Mucosa of gallbladder (tissue), 1 donor: ENCODE results near the gene TPBGL. TPM values are rescaled to one million over a fixed set of nuclear protein-coding genes. Genes with fewer than 3 reads are reported as not detected.

Source experiments
- DNase-seq: peaks from one replicate; pipeline ENCODE4 v3.0.0-alpha.2; 2020; ENCODE audit warnings: low spot score
- total RNA-seq: library from RNA; stranded (reverse); gene quantifications from one replicate; pipeline ENCODE4 v1.2.1, GENCODE V29; 2021
- donor health status: DM: no; HTN: no; CAD: no.

TPBGL gene
- total RNA-seq, 1 donor from 2014 or later: 0.17 TPM

DNA sequence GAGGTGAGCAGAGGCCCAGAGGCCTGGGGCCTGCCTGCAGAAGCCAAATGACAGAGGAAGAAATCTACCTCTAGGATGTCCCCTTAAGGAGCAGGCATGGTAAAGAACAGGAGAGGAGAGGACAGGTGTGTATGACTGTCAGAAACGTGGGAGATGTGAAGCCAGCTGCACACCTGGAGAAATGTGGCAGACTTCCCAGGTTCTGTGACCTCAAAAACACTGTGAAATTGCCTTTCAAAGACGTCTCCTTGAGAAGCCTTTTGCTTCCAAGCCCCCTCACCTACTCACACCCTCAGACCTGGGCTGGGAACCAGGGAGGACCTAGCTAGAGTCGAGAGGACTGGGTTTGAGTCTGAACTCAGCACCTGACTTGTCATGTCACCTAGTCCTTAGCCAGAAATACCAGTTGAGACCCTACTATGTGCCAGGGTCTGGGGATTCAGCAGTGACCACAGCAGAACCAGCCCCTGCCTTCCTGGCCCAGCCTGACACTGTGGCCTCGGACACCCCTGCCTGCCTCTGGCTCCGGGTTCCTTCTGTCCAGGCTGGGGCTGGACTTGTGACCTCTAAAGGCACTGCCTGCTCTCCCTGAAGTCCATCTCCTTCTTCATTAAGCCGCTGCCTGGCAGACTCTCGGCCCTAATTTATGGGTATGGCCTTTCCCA, 5.6 kb downstream of the TPBGL start:
- no peak for DNase-seq

DNA sequence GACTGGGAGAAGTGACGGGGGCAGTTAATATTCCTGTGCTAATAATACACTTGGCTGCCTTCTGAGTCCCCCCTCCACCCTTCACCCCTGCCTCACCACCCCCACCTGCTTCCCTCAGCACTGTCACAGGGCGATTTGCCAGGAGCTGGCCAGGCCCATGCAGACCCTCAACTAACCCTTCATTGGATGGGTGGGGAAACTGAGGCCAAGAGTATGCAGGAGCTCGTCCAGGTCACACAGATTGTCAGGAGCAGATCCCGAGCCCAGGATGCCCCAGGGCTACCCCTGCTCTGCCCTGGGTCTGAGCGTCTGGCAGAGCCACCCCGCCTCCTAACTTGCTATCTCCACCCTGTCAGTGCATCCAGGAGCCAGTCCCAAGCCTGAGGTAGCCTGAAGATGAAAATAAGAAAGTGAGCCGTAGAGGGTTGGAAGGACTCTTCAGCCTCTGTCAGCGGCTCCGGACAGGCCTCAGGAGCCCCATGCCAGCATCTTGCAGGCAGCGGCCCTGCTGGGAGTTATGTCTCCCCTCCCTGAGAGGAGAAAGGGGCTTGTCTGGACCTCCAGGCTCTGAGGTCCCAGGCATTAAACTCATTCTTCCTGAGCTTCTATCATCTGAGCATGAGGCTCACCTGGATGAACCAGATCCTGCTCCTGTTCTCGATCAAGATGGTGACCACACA, 6.2 kb downstream of the TPBGL start:
- DNase-seq: no peak

DNA sequence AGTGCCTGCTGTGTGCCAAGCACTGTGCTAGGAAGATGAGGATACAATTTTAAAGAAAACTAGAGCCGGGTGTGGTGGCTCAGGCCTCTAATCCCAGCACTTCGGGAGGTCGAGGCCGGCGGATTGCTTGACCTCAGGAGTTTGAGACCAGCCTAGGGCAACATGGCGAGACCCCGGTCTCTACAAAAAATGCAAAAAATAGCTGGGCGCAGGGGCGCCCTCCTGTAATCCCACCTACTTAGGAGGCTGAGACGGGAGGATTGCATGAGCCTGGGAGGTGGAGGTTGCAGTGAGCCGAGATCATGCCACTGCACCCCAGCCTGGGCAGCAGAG, 8.3 kb downstream of the TPBGL start:
- DNase-seq: no peak

DNA sequence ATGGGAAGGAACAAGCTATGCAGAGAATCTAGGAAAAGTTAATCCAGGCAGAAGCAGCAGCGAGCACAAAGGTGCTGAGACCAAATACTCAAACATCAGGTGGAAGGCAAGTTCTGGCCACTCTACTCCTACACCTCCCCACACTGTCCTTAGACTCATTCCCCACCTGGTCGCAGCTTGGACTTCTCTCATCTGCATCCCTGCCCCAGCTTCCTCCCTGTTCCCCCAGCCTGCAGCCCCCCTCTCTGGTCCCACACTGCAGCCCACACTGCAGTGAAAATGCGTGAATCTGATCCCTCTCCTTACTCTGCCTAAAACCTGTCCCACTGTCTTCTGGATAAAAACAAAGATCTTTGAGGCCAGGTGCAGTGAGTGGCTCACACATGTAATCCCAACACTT, 9.1 kb downstream of the TPBGL start:
- no peak for DNase-seq

DNA sequence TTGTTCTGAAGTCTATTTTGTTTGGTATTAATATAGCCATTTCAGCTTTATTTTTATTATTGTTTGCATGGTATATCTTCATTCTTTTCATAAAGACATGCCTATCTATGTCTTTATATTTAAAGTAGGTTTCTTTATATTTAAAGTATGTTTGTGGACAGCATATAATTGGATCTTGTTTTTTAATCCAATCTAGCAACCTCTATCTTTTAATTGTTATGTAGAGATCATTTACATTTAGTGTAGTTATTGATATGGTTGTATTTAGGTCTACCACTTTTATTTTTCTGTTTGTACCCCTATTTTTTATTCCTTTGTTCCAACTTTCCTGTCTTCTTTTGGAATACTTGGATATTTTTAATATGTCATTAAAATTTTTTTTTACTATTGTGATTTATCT, 13.8 kb downstream of the TPBGL start:
- no peak for DNase-seq

DNA sequence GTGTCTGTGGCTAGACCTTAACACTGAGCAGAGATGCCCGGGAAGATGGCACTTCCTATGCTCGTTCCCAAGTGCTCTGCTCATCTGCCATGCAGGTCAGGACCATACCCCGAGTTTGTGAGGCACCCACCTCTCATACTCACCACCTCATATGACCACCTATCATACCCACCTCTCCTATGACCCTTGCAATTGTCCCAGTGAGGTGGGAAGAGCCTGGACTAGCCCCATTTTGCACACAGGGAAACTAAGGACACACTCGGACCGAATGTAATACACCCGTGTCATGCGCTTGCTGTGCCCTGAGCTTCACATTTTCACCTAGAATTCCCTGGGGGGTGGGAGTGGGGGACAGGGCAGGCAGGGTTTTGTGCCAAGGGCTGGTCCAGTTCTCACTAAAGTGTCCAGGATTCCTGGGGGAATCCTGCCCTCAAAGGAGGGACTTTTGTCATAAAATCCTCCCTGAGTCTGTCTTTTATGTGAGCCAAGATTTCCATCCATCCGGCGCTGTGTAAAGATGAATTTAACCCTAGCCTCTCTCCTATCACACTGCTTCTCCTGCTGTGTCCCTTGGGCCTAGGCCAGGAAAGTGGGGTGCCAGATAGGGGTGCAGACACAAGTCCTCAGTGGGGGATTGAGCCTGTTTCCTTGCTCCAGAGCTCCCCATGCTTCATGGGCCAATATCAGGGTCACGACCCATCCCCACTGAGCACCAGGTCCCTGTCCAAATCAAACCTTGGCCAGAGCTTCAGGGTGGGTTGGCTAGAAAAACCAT, 20.0 kb downstream of the TPBGL start:
- DNase-seq: no peak

DNA sequence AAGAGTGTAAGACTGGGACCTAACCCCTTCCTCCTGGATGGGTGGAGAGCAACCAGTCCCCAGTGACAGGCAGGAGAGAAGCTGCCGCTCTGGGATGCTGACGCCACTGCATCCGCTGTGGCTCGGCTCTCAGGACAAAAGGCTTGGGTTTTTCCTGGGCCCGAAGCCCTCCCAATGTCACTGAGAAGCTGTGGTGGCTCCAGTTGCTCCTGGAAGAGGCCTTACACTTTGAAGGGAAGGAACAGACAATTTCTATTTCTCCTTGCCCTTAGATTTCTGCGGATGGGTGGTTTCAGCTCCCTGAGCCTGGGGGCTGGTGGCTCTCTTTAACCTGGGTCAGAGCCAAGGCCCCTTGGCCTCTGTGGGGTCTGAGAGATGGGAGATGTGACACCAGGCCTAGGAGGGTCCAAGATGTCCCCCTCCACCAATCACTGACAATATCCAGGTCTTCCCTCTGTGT, 21.4 kb downstream of the TPBGL start:
- no peak for DNase-seq

DNA sequence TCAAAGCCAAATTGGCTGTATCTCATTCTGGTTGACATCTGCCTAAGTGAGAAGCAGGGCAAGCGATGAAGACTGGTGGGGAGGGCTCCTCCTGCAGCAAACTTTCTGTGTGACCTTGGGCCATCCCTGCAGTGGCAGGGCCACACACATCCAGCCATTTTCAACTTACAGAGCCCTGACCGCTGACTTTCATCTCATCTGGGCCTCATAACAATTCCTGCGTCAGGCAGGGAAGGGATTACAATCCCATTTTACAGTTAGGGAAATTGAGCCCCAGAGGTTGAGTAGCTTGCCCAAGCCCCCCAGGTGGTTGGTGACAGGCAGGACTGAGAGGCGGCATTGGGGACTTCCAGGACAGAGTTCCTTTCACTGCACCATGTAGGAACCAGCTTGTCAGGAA, 21.9 kb downstream of the TPBGL start:
- no peak for DNase-seq

DNA sequence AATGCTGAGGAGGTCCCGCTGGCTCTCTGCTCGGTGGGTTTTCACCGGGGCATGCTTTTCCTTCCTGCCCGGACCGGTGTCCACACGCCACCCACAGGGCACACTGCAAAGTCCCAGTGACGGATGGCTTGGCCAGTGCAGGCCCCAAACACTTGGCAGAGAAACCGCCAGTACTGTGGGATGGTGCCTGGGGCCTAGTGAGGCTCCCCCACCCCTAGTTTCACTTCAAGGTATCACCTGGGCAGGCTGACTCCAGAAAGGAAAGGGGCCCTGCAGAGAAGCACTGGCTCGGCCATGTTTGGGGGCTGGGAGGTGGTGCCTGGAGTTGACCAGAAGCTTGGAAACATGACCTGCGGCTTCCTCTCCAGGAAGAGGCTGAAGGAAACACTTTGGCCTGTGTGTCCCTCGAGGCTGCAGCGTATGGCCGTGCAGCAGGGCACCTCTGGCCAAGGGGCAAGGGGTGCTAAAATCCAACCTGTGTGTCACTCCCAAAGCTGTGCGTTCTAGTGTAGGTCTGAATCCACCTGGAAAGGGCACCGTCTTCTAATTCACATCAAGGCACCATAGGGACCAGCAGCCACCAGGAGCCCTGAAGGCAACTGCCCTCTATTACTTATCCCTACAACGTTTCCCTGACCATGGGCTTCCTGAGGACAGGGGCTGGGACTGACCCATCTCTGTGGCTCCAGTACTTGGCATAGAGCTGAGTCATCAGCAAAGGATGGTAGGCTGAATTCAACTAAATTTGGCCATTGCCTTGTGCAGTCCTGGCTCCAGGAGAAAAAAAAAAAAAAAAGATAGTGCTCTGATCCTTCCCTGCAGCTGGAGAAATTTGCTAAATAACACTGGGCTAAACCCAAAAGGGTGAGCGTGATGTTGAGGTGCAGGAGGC, 22.6 kb downstream of the TPBGL start:
- DNase-seq: no peak

DNA sequence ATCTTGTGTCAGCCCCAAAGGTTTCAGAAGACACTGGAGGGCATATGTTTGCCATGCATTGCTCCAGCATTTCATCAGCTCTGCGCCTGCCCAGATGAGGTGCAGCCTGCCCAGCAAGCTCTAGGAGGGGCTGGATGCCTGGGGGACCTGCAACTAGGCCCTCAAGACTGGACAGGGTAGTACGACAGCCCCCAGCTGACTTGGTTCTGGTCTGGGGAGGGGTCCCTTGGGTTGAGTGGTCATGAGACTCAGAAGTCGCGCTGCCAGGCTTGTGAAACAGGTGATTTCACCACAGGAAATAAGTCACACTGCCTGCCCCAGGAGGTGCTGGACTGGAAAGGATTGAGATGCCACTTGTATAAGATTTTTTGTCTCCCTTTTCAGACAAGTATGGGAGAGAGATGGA, 23.4 kb downstream of the TPBGL start:
- no peak for DNase-seq

DNA sequence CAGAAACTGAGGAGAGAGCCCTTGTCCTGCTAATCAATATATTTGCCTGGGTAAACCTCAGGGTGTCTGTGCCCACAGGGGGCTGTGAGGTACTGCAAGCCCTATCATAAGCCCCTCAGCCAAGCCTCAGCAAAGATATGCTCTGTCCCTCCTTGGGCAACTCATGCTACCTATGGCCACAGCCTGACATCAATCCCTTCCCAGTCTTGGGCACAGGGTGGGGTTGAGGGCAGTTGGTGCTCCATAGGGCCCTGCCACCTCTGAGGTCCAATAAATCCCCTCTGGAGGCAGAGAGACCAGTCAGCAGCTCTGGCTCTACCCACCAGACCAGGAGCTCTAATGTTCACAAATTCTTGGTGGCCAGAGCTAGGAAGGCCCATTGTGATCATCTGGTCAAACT, 23.8 kb downstream of the TPBGL start:
- DNase-seq: no peak

DNA sequence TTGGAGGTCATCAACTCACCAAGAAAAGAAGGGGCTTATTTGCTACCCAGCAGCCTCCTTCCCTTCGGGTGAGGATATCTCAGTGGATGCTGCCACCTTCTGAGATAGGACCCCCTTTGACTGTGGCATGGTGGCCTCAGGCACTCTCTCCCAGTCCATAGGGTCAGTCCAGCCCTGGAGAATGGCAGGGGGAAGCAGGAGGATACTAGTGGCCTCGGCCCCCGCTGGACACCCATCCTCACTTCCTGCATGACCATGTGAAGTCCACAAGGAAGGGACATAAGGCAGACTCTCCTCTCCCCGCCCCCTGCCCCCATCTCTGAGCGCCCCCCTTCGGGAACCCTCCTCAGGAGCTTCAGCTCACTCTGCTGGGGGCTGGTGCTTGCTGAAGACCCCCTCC, 24.4 kb downstream of the TPBGL start:
- no peak for DNase-seq

DNA sequence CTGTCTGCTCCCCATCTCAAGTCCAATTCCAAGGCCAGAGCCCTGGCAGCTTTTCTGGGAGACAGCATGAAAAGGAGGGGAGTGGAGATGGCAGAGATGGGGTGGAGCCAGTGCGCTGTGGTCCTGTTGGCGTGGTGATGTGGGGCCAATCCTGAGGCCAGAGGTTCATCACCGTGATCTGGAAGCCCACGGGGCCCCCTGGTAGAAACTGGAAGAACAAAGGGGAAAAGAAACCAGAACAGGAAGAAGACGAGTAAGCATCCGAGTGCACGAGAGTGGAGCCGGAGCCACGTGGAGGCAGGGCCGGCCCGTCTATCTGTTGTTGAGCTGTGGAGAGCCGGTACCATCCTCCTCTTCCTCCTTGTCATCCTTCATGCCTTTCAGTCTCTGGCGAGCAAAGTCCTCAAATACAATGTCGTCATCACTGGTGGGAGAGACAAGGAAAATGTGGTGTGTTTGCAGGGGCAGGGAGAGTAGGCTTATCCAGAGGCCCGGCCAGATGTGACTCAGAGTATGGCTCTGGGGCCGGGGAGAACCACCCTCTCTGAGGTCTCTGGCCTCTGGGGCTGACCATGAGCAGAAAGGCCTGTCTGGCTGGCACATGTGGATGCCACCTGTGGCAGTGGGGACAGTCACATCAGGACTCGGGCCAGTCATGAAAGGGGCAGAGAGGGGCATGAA, 25.4 kb downstream of the TPBGL start:
- DNase-seq: no peak

DNA sequence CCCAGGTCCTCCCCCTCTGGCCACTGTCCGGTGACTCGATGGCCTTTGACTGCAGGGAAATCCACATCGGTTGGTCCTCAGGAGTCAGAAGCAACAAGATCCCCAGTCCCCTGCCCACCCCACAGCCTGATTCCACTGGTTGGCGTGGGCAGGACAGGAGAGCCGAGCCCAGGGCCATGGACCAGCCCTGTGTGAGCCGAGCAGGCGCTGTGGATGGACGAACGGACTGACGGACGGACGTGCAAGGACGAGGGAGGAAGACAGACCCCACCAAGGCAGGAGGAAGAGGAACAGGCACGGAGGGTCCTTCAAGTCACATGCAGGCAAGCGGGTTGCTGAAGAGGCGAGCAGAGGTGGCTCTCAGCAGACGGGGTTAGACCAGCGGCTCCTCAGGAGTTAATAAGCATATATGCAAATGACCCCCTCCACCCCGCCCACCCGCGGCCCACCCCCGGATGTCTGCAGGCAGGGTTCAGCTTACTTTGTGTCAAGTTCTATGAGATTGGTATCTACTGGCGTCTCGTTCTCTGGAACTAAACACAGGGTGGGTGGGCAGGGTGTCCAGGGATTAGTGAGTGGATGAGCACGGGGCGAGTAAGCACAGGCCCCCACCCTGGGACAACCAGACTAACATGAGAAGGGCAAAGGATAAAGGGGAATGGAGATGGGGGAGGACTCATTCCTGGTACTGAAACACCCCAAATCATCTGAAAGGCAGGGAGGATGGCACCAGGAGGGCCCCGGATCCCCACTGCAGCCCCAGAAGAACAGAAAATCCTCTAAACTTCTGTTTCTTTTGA, 26.8 kb downstream of the TPBGL start:
- DNase-seq: no peak

DNA sequence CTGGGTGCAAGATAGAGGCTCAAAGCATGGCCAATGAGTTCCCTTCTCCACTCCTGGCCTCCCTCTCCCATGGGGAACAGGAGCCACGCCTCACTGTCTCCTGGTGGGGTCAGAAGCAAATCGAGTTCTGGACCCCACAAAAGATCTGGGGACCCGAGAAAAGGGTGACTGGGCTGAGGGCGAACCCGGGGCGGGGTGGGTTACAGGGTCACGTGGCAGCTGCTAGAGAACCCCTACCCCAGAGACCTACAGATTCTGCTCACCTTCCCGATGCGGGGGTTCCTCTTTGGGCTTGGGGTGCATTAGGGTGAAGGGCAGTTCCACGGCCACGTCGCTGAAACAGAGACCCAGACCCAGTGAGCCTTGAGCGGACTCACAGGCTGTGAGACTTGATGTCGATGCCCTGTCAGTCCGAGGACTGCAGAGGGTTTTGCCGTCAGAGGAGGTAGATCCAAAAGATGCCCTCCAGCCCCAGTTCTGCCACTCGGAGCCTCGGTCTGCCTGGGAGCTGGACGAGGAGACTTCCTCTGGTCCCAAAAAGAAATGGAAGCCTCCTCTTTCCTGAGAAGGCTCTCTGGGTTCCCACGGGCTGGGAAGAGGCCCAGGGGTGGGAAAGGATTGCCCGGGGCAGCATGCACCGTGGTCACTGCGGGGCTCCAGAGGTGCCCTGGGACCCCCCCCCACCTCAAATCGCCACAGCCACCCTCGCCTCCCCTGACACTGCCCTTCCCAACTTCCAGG, 28.2 kb downstream of the TPBGL start:
- DNase-seq: no peak

DNA sequence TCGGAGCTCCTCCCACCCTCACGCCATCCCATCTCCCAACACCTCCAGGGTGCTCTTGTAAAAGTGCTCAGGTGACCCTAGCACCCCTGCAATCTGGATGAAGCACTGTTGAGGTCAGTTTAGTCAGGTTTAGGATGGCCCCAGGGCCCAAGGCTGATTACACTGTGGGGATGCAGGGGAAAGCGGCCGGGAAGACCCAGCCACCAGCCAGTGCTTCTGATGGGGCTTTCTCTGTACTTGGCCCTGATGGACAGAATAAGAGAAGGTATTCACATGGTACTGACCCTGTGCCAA, 28.7 kb downstream of the TPBGL start:
- DNase-seq: no peak

DNA sequence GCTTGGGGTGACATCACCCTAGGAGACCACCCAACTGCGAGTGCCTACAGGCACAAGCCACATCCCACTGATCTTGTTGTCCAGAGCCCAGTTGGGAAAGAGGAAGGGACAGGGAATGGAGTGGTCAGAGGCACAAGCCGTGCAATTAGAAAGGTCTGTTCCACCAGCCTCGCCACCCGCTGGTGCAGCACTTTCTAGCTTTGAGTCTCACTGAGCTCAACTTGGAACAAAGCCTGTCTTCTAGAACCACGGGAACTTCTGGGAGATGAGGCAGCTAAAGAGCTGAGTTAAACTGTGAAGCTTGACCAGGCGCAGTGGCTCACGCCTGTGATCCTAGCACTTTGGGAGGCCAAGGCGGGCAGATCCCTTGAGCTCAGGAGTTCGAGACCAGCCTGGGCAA, 29.3 kb downstream of the TPBGL start:
- no peak for DNase-seq

DNA sequence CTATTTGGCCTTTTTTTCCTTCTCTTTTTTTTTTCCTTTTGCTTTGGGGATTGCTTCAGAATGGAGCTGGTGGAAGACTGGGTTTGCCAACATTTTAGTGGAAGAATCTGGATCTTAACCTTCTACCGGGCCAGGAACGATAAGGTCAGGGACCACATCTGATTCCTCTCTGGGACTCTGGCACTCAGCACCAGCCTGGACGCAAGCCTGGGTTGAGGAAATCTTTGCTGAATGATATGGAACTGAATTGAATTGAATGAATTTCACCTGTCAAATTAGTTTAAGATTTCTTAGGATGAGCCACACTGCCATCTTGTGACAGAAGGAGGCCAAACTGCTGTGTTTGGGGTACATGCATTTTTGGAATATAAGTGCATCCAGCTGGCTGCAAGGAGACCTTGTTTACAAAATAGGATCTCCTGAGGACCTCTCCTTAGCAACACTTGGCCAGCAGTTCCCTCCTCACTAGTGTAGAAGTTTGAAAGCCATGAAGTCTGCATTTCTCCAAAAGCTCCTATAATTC, 30.4 kb downstream of the TPBGL start:
- DNase-seq: no peak

DNA sequence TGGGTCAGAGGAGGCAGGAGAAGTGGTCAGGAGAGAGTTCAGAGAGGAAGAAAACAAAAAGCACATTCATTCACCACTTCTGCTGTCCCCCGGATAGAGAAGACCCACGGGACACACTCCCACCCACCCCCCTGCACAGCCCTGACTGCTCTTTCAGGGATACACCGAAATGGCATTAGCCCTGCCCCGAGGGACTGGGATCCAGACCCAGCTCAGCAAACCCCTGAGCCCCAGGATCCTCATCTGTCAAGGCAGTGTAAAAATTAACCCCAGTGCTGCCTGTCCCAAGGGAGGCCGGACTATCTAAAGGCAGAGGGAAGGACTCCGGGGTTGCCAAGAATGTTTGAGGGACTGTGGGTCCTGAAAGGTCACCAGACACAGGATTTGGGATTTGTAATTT, 31.2 kb downstream of the TPBGL start:
- DNase-seq: no peak

DNA sequence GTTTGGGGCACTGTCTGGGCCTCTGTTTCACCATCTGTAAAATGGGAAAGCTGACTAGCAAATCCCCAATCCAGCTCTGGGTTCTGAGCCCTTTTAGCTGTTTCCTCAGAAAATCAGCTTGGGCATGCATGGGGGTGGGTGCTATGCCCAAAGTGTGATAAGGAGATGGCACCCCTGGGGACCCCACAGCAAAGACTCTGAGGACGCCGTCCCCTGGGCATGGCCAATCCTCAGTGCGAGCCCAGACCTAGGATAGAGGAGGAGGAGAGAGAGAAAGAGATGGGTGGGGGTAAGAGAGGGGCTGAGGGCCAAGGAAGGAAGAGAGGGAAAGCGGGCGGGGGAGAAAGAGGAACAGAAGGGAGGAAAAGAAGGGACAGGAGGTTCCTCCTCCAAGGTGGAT, 31.8 kb downstream of the TPBGL start:
- DNase-seq: no peak
